K562 (cell line): ENCODE results near the gene PTH1R. TPM values are rescaled to one million over a fixed set of nuclear protein-coding genes. Genes with fewer than 3 reads are reported as not detected.

Experiments
- ELK1 ChIP-seq: sonication (generic); formaldehyde crosslinking; IDR thresholded peaks from 2 replicates; pipeline ENCODE4 v1.8.1; 2022; ENCODE audit warnings: missing genetic modification reagents
- GABPB1 ChIP-seq: sonication (generic); formaldehyde crosslinking; IDR thresholded peaks from 2 replicates; pipeline ENCODE4 v1.8.0; 2022; ENCODE audit warnings: mild to moderate bottlenecking, missing genetic modification reagents
- HIVEP1 ChIP-seq: fragments of 250-450 bp; sonication (Bioruptor Pico); IDR thresholded peaks from 2 replicates; pipeline ENCODE4 v1.4.0; 2020; ENCODE audit warnings: mild to moderate bottlenecking
- MTA1 ChIP-seq: fragments of 450-650 bp; IDR thresholded peaks from 2 replicates; pipeline ENCODE4 v1.6.1; 2017; ENCODE audit warnings: borderline replicate concordance
- MXD1 ChIP-seq: fragments of 250-450 bp; sonication (Bioruptor Pico); IDR thresholded peaks from 2 replicates; pipeline ENCODE4 v1.8.0; 2021; ENCODE audit warnings: borderline replicate concordance, mild to moderate bottlenecking, moderate library complexity; ENCODE audit not compliant: poor library complexity, severe bottlenecking
- PRMT5 ChIP-seq: sonication (generic); formaldehyde crosslinking; IDR thresholded peaks from 2 replicates; pipeline ENCODE4 v1.5.0; 2020; ENCODE audit warnings: missing genetic modification reagents
- STAT5B ChIP-seq: fragments of 250-450 bp; sonication (Bioruptor Pico); IDR thresholded peaks from 2 replicates; pipeline ENCODE4 v1.8.0; 2021; ENCODE audit warnings: mild to moderate bottlenecking, inconsistent platforms
- STAT6 ChIP-seq: sonication (generic); formaldehyde crosslinking; IDR thresholded peaks from 2 replicates; pipeline ENCODE4 v1.8.1; 2023; ENCODE audit warnings: mild to moderate bottlenecking, missing genetic modification reagents
- ZNF121 ChIP-seq: sonication (generic); formaldehyde crosslinking; conservative IDR thresholded peaks from 2 replicates; pipeline ENCODE4 v1.8.0; 2022; ENCODE audit warnings: missing genetic modification reagents
- polyA plus RNA-seq, 8 experiments: library from polyadenylated mRNA; depleted of rRNA in 4 of 8; stranded (reverse) in 5 of 8; unstranded in 3 of 8; fragments of >200 nt; fragmentation: Nextera tagmentation in 2 of 8; fragmentation: Illumina TruSeq in 1 of 8; extraction: Ambion mirVana in 2 of 8; extraction: Trizol in 1 of 8; gene quantifications; 2 replicates each; pipeline versions ENCODE4 v1.2.1 to v1.2.3, GENCODE V29; 2011 to 2014; ENCODE audit warnings: inconsistent platforms in 1 of 8, missing spikeins in 1 of 8
- total RNA-seq, 7 experiments: library from RNA; depleted of rRNA in 6 of 7; stranded (reverse); fragments of >200 nt in 6 of 7; fragmentation: Illumina TruSeq in 2 of 7; extraction: Trizol in 2 of 7; gene quantifications; 2 replicates each; pipeline versions ENCODE4 v1.2.1 to v1.2.3, GENCODE V29; 2011 to 2021; ENCODE audit warnings: low replicate concordance in 1 of 7

The PTH1R gene
- total and polyA plus RNA-seq, 9 of the 15 experiments (the other 6 are each of a cell fraction or from before 2014, with no cell fraction given) = not detected

- no peak for TF ChIP-seq STAT5B
- no peak for TF ChIP-seq STAT6
- TF ChIP-seq MXD1 (CRISPR knock-in tag) = no peak
- TF ChIP-seq PRMT5 (CRISPR knock-in tag) = no peak
- TF ChIP-seq GABPB1 (CRISPR knock-in tag) = no peak
- TF ChIP-seq ELK1 (CRISPR knock-in tag) = no peak
- no peak for TF ChIP-seq HIVEP1 (CRISPR knock-in tag)
- TF ChIP-seq ZNF121 (CRISPR knock-in tag) = peak; percentile 83
- TF ChIP-seq MTA1 = no peak
Observed at GRCh38 chr3:46950177-46950576, 72.7 kb downstream of the PTH1R start (continued).
